Medulla oblongata (tissue), 1 donor: ENCODE data around the gene STUB1.
"Not testable (repeated sequence)": the region's sequence is repeated elsewhere in the genome, so short reads cannot be mapped to it uniquely, and the experiment has no call there.

Source experiments
- DNase-seq: peaks from one replicate; pipeline ENCODE4 v3.0.0-alpha.2; 2015; ENCODE audit errors: extremely low spot score

Gene STUB1

DNA sequence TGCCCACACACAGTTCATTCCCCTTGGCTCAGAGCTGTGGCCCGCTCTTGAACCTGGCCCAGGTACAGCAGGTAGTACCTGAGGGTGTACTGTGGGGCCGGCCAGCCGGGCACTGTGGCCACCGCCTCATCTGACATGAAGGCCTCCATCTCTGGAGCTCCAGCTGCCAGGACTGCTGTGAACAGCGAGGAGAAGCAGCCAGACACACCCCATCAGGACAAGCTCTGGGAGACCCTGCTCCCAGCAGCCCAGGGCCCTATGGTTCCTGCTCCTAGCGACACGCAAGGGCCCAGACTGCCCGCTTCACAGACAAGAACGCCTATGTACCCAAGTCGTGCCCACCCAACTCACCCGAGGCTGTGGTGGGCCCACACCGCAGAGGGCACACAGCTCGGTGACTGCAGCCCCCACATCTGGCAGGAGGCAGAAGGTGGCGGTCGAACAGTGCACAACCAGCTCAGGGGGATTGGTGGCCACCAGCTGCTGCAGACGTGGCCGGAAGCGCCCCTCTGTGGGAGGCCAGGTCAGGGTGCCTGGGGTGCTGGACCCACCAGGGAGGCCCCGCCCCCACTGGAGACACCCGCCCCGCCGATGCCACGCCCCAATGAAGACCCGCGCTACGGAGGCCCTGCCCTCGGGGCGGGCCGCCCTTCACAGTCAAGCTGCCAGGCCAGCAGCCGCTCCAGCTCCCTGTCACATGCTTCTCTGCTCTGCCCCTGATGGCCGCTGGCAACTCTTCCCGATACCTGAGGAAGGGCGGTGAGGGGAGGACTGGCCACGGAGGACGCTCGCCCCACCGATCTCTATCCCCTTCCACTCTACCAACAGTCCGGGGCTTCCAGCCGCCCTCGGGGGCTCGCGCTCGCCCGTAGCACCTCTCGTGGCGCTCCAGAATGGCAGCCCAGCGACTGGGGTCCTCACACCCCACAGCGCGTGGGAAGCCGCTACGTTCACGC is 1.1 kb upstream of the STUB1 start:
- peak; percentile 67 for DNase-seq

GRCh38 chr16:680625-680945 is 375 bp downstream of the STUB1 start:
- DNase-seq = no peak

- DNase-seq = peak; percentile 25
Measured at GRCh38 chr16:680967-681745, 946 bp downstream of the STUB1 start.

DNA sequence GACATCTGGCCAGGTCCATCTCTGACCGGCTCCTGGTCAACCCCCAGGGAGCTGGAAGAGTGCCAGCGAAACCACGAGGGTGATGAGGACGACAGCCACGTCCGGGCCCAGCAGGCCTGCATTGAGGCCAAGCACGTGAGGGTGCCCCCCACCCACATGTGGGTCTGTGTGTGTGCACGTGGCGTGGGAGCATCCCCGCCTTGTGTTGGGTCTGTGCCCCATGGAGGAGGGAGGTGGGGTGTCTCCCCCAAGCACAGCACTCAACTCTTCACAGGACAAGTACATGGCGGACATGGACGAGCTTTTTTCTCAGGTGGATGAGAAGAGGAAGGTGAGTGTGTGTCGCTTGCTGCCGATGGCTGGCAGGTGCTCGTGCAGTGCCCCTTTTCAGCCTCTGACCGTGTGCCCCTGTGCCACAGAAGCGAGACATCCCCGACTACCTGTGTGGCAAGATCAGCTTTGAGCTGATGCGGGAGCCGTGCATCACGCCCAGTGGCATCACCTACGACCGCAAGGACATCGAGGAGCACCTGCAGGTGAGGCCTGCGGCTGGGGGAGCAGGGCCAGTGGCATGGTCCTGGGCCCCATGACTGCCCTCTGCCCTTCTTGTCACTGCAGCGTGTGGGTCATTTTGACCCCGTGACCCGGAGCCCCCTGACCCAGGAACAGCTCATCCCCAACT is 1.7 kb downstream of the STUB1 start:
- DNase-seq = no peak

GRCh38 chr16:682493-683395 is 2.5 kb downstream of the STUB1 start:
- DNase-seq = no peak

GRCh38 chr16:683396-684070 is 3.3 kb downstream of the STUB1 start:
- DNase-seq = no peak

DNA sequence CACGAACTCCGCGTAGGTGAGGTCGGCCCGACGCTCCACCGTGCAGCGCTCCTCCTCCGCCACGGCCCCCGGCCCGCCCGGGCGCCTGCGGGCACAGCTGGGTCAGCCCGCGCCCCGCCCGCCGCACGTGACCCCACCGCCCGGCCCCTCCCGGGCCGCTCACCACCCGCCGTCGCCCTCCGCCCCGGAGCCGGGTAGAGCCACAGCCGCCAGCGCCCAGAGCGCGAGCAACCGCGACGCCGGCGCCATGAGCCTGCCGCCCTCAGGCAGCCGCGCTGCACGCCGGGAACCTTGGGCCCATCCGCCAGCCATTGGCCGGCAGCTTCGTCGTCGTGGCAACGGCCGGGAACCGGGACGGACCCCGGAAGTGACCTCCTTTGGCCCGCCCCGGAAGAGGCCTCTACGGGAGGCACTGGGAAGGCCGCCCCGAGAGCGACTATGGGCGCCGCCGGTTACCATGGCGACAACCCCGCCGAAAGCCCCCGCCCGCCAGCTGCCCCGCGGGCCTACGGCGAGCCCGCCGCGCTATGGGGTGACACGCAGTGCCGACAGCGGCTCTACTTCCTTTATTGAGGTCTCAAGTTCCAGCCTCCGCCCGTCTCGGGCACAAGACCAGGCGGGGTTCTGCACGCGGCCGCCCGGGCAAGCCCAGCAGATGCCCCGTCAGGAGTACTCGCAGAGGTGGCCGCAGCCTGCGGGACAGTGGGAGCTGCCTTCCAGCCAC is 4.0 kb downstream of the STUB1 start, which contains the start of gene JMJD8:
TSS of gene JMJD8 (minus strand) at position 264 of the 724 bp plus-strand sequence. CDS start at position 249, 15 bp downstream.
- DNase-seq = peak; percentile 97

GRCh38 chr16:684961-685696 is 4.9 kb downstream of the STUB1 start:
- DNase-seq = no peak

GRCh38 chr16:685967-686366 is 5.8 kb downstream of the STUB1 start:
- no peak for DNase-seq

- DNase-seq = no peak
Measured at GRCh38 chr16:686459-687260, 6.5 kb downstream of the STUB1 start.

GRCh38 chr16:687499-687898 is 7.3 kb downstream of the STUB1 start:
- no peak for DNase-seq

DNA sequence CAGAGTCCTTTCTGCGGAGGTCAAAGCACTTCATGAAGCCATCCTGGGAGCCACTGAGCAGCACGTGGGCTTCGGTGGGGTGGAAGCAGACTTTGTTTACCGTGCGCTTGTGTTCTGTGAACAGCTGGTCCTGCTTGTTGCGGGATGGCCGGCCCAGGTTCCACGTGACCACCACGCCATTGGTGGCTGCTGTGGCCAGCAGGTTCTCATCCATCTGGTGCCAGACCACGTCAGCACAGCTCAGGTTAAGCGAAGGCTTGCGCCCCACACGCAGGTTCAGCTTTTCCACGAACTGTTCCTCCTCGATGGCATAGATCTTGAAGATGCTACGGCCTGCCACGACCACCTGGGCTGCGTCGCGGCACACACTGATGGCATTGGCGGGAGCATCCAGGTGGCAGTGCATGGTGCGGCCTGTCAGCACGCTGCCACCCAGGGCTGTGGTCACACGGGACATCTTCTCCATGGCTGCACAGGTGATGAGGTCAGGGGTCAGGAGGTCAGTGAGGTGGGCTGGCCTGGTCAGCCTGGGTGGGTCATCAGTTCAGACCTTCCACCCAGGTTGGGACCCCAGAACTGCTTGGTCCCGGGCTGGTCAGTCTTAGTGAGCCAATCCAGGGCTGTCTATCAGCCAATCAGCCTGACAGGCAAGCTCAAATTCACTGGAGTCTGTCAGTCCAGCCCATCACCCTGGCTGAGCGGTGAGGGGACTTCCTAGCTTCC is 9.1 kb downstream of the STUB1 start:
- no peak for DNase-seq

GRCh38 chr16:691242-691641 is 11.0 kb downstream of the STUB1 start:
- not testable (repeated sequence) for DNase-seq

GRCh38 chr16:692356-693108 is 12.3 kb downstream of the STUB1 start:
- DNase-seq = no peak

DNA sequence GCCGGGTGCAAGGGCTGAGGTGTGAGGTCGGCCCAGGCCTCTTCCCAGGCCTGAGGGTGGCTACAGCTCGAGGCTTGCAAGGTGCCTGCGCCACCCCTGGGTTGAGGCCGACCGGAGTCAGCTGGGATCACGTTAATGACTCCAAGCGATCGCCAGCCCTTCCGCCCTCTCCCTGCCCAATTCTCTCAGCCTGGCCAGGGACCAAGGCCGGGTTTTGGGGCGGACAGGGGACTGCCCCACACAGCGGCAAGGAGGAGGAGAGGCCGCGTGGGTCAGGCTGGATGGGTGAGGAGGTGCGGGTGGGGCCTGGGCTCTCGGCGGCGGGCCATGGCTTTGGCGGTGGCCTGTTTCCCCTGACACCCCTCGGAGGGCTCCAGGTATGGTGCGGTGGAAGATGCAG is 13.2 kb downstream of the STUB1 start:
- no peak for DNase-seq

- DNase-seq = no peak
Measured at GRCh38 chr16:693766-694165, 13.6 kb downstream of the STUB1 start.
